NCI-H1092 treated with DMSO at 0.1 percent for 48 hours (cell line): ENCODE results near the gene MT1A.
"Not testable (repeated sequence)": the region's sequence is repeated elsewhere in the genome, so short reads cannot be mapped to it uniquely, and the experiment has no call there.

Source experiments
- DNase-seq: peaks from one replicate; lab custom pipeline; 2025; lab: John Stamatoyannopoulos, UW

The MT1A gene

GRCh38 chr16:56610609-56611111 is 27.8 kb upstream of the MT1A start:
- no peak for DNase-seq

GRCh38 chr16:56611281-56611833 is 27.1 kb upstream of the MT1A start:
- DNase-seq: no peak

GRCh38 chr16:56613706-56614105 is 24.8 kb upstream of the MT1A start:
- DNase-seq: no peak

GRCh38 chr16:56614549-56614991 is 23.9 kb upstream of the MT1A start:
- DNase-seq: no peak

GRCh38 chr16:56615353-56615752 is 23.1 kb upstream of the MT1A start:
- DNase-seq: no peak

GRCh38 chr16:56616608-56617211 is 21.8 kb upstream of the MT1A start:
- DNase-seq: no peak

GRCh38 chr16:56617212-56618085 is 21.0 kb upstream of the MT1A start:
- no peak for DNase-seq

- no peak for DNase-seq
These were observed 20.3 kb upstream of the MT1A start for GRCh38 chr16:56618138-56618537.

- no peak for DNase-seq
These were observed 18.0 kb upstream of the MT1A start for GRCh38 chr16:56620339-56620897.

- not testable (repeated sequence) for DNase-seq
These were observed 16.6 kb upstream of the MT1A start for GRCh38 chr16:56621665-56622445.

- not testable (repeated sequence) for DNase-seq
These were observed 15.3 kb upstream of the MT1A start for GRCh38 chr16:56623184-56623583.

- DNase-seq: no peak
These were observed 14.8 kb upstream of the MT1A start for GRCh38 chr16:56623637-56624036.

- no peak for DNase-seq
These were observed 13.1 kb upstream of the MT1A start, which contains the start of gene MT1E for GRCh38 chr16:56625140-56625942. MT1E (plus strand) TSS chr16:56625781; CDS start chr16:56625852, 71 bp downstream.

- DNase-seq: no peak
These were observed 12.4 kb upstream of the MT1A start for GRCh38 chr16:56625943-56626654.

GRCh38 chr16:56626685-56627084 is 11.8 kb upstream of the MT1A start:
- DNase-seq: no peak

GRCh38 chr16:56628486-56629350 is 9.7 kb upstream of the MT1A start:
- DNase-seq: no peak

- DNase-seq: no peak
These were observed 8.9 kb upstream of the MT1A start for GRCh38 chr16:56629531-56629930.

GRCh38 chr16:56630134-56630533 is 8.3 kb upstream of the MT1A start:
- no peak for DNase-seq

GRCh38 chr16:56631197-56631596 is 7.3 kb upstream of the MT1A start:
- no peak for DNase-seq
